Stimulated activated CD8-positive, alpha-beta memory T cell treated with anti-CD3 and anti-CD28 coated beads, Interleukin-15, amount 100 ng/mL, for 4 hours (primary cell): ENCODE measurements around the gene TMEM44.
A peak's percentile ranks its signal among the peaks of the same experiment; 100 is the strongest.

Experiments
- DNase-seq, 2 donors: peaks; one replicate each; pipeline ENCODE4 v3.0.0-alpha.2; 2020; ENCODE audit warnings: low read depth in 2 of 2

TMEM44 gene

GRCh38 chr3:194579091-194579606, 54.1 kb downstream of the TMEM44 start:
- no peak for DNase-seq

- DNase-seq = peak; percentile 21 to 36
Observed at GRCh38 chr3:194577986-194578905, 55.0 kb downstream of the TMEM44 start.

GRCh38 chr3:194575484-194576210, 57.6 kb downstream of the TMEM44 start:
- no peak for DNase-seq

DNA sequence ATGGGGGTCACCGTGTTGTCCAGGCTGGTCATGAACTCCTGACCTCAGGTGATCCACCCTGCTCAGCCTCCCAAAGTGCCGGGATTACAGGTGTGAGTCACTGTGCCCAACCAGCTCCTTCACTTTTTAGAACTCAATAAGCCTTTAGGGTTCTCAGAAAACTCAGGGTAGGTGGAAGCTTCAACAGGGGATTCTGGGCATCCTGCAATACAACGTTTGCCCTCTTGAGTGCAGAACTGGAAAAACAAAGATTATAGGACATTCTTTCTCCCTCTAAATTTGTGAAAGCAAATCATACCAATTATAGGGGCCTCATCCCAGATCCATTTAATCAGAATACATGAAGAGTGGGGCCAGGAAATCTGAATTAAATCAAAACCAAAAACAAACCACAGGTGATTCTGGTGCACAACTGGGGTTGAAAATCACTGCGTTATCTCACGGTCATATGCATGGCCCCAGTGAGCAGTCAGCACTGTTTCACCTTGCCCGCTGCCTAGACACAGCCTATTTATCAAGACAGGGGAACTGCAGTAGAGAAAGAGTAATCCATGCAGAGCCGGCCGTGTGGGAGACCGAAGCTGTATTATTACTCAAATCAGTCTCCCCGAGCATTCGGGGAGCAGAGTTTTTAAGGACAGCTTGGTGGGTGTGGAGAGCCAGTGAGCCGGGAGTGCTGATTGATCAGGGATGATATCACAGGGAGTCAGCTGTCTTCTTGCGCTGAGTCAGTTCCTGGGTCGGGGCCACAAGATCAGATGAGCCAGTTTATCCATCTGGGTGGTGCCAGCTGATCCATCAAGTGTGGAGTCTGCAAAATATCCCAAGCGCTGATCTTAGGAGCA, 58.4 kb downstream of the TMEM44 start:
- no peak for DNase-seq

GRCh38 chr3:194573680-194574437, 59.4 kb downstream of the TMEM44 start:
- no peak for DNase-seq

GRCh38 chr3:194572944-194573491, 60.2 kb downstream of the TMEM44 start:
- DNase-seq = no peak

GRCh38 chr3:194572143-194572789, 61.0 kb downstream of the TMEM44 start:
- DNase-seq = no peak

DNA sequence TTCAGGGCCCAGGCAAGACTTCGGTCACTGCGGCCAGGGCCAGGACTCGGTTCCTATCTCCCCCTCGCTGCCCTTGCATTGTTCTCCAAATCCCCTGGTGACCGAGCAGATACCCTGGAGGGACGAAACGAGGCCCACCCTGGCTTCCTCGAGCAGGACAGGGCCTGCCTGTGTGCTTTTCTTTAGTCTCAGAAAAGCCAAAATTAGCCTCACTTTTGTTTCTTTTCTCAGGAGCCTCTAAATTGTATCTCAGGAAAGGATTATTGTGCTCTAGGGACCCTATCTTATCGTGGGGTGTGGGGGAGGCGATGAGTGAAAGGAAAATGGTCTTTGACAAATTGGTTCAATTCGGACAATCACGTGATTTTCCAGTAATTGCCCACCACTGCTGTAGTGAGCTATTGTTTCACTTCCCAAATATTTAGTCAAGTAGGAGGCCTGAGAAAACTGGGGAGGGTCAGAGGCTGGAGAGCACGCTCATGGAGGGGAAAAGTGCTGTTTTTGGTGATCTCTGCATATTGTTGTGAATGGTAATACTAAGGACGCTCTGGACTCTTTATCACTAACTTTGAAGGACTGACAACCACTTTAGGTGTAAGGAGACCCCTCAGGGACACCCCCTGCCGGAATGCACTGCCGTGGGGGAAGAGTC, 61.6 kb downstream of the TMEM44 start:
- DNase-seq = no peak

DNA sequence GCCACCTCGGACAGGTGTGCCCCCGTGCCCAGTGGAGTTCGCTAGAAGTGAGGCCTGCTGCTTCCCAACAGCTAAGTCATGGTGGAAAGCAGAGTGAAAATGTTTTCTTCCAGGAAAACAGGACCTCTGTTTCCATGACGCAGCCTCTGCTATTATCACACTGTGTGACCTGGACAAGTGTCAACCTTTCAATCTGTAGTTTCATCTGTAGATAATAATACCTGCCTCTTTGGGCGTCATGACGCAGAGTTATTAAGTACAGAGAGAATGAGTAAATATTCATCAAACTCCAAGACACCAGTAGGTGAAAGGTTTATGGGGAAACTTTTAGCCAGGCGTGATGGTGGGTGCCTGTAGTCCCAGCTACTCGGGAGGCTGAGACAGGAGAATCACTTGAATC, 62.3 kb downstream of the TMEM44 start:
- DNase-seq = no peak

DNA sequence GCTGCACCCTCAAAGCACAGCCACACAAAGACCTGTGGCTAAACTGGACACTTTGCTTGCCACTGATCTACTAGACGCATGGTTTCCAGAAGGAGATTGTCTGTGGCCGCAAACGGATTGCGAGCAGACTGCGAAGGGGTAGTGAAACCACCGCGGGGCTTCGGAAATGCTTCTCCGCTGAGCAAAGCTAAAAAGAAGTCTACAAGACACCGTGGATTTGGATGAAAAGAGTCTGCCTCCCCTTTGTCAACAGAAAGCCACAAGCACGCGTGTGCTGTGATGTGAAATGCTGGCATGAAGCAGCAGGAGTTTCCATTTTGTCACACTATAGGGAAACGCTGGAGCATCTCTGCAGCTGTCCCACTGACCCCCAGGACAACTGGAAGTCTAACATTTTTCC, 63.0 kb downstream of the TMEM44 start:
- DNase-seq = no peak

DNA sequence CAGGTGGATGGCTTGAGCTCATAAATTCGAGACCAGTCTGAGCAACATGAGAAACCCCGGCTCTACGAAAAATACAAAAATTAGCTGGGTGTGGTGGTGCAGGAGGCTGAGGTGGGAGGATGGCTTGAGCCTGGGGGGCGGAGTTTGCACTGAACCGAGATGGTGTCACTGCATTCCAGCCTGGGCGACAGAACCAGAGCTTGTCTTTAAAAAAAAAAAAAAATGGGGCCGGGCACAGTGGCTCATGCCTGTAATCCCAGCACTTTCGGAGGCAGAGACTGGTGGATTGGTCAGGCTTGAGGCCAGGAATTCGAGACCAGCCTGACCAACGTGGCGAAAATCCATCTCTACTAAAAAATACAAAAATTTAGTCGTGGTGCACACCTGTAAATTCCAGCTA, 64.0 kb downstream of the TMEM44 start:
- DNase-seq = no peak

DNA sequence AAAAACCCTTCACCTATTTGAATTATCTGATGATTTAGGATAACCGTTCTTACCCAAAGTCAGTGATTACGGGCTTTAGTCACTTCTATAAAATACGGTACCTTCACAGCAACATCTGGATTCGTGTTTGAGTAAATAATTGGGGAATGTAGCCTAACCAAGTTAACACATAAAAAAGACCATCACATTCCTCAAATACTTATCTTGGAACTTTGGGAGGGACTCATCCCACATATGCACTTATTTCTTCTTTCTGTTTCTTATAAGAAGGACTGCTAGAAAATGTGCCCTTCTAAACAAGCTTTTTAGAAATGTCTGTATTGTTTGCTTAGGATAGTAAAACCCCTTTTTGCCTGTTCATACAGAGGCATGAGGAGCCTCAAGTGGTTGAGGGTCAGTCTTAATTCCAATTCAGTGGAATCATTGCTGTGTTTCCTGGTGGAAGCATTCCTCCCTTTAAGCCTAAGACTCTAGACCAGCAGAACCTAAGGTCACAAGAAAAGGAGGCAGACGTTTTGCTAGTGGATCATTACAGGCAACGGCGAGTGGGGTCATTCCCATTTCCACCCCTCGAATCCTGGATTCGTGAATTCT, 67.5 kb downstream of the TMEM44 start:
- no peak for DNase-seq

GRCh38 chr3:194562986-194563385, 70.2 kb downstream of the TMEM44 start:
- DNase-seq = no peak

- no peak for DNase-seq
Observed at GRCh38 chr3:194561306-194561974, 71.8 kb downstream of the TMEM44 start.

- no peak for DNase-seq
Observed at GRCh38 chr3:194560047-194560446, 73.2 kb downstream of the TMEM44 start.

- DNase-seq = no peak
Observed at GRCh38 chr3:194559530-194559929, 73.7 kb downstream of the TMEM44 start.

DNA sequence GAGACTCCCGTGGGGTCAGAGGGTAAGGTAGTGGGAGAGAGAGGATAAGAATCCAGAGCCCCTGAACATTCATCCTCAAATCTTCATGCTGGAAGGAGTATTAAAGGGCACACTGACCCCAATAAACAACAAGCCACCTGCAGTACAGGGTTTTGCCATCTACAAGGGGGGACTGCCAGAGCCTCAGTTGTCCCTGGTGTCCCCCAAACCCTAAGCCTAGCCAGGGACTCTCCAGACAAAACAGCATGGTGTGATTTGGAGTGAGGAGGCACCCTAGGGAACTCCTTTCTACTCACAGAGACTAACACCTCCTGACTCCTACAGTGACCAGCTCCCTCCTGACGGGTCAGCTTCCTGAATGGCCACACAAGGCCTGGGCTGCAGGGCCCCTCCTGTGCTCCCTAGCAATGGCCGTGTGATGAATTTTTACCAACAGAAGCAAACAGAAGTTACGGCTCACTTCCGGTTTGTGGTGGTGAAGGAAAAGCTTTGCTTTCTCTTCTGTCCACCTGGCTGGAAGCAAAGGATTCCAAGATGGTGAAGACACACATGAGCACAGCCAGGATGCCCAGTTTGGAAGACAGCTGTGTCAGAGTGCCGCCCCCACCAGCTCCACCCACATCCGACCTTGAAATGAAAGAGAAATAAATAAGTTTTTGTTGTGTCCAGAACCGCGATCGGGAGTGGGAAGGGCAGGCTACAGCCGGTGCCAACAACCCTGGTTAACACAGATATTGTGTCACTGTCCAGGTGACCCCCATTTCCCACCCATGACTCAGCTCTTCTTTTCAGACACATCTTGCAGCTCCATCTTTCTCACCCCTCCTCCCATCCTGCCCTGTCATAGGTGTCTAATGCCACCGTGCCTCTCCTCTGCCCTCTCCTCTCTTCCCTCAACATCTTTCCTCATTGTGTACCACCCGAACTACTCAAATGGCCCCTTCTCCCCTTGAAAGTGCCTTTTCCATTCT, 76.8 kb downstream of the TMEM44 start:
- DNase-seq = no peak
